GM18907 (cell line): ENCODE data around the gene FBXO31.

Experiments used
- ATAC-seq: cut with Tn5 transposase; IDR thresholded peaks from one replicate; pipeline ENCODE4 v1.9.1; 2021; ENCODE audit warnings: mild to moderate bottlenecking, moderate library complexity; ENCODE audit not compliant: unreplicated experiment

Gene FBXO31

GRCh38 chr16:87316923-87317749, 66.4 kb downstream of the FBXO31 start, which contains the start of gene C16orf95:
C16orf95 (minus strand) TSS chr16:87317392; CDS start chr16:87317242, 150 bp downstream.
- ATAC-seq = peak; percentile 88

GRCh38 chr16:87316450-87316922, 67.1 kb downstream of the FBXO31 start:
- ATAC-seq = no peak

GRCh38 chr16:87314990-87315420, 68.6 kb downstream of the FBXO31 start:
- no peak for ATAC-seq

GRCh38 chr16:87312008-87312407, 71.6 kb downstream of the FBXO31 start:
- ATAC-seq = no peak

- no peak for ATAC-seq
These were observed 72.2 kb downstream of the FBXO31 start for GRCh38 chr16:87311387-87311786.

DNA sequence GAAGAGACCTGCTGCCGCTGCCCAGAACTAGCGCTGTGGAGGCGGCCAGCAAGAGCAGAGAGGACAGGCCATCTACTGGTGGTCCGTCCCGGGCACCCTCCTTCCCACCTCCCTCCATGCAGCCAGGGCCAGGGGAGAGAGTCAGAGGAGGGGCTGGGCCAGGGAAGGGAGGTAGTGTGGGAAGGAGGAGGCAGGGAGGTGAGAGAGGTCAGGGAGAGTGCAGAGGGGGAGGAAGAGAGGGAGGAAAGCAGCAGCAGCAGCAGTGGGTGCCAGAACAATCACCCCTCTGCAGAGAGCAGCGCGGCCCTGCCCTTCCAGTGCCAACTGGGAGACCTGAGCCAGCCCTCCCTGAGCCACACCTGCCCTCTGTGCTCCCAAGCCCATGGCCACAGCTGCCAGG, 73.0 kb downstream of the FBXO31 start:
- no peak for ATAC-seq

DNA sequence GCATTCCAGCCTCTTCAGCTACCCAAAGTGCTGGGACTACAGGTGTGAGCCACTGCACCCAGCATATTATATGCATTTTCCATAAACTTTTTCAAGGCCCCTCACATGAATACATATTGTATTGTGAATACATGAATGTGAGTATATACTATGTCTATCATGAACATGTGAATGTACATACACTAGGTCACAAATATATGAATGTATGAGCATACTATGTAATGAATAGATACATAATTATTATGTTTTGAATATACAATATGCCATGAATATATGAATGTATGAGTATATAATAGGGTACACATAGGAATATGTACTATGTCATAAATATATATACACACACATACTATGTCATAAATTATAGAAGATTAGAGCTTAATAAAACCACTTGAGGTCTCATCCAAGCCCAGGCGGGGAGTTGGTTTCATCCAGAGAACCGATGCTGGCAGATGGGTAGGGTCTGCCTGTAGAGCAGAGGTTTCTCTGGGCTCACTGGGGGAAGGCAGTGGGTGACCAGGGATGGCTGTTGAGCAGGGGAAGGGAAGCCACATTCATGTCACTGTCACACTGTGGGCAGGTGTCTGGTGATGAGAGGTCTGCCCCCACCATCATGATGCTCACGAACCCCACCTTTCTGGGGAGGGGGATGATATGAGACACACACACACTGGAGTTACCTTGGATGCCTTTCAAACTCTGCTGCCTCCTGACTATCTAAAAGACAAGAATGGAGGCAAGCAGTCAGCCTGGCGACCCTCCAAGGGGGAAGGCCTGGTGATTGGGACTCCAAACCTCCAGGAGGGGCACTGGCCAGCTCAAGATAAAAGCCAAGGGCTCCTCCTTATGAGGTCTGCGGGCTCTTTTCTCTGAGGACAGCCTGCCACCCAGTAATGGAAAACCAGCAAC, 73.7 kb downstream of the FBXO31 start:
- ATAC-seq = no peak

DNA sequence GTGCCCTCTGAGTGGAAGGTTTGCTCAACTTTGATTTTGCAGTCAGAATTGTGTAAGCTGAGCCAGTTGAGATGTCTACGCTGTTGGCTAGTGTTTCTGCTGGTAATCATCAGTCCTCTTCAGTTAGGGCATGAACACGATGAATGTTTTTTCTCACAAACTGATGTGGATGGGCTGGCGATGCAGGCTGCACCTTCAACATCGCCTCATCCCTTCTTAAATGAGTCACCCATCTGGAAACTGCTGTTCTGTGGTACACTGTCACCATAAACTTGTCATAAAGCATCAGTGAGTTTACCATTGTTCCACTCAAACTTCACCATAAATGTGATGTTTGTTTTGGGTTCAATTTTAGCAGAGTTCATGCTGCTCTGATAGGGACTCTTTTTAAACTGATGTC, 74.8 kb downstream of the FBXO31 start:
- no peak for ATAC-seq

GRCh38 chr16:87306516-87306915, 77.1 kb downstream of the FBXO31 start:
- no peak for ATAC-seq

DNA sequence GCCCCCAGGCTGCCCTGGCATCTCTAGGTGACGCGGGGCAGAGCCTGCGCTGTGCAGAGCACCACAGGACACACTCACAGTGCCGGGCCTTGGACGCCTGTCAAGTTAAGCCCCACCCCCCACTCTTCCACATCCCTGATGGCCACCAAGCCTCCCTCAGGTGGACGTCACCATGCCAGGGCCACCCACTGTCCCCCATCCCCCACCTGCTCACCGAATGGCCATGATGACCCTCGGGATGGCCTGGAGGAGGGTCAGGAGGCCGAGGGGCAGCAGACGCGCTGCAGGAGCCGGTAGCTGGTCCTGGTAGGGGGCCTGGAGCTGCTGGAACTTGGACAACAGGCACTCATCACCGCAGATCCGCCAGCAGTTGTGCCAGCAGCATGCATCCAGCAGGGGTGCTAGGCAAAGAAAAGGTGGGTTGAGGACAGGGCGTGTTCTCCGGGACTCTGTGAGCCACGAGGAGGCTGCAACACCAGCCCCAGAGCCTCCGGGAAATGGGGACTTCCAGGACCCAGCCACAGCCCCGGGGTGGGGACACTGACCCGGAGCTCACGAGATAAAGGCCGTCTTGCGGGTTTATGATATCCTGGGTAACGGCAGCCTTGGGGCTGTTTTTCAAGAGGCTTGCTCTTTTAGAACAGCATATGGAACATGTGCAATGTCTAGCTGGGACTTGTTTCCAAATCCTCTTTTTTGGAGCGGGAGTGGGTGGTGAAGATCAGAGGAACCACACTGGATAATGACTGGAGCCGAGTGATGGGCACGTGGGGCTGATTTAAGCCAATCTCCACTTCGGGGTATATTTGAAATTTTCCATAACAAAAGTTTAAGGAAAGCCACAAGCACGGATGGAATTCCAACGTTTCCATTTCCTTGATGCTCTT, 77.8 kb downstream of the FBXO31 start:
- ATAC-seq = no peak

GRCh38 chr16:87304951-87305350, 78.6 kb downstream of the FBXO31 start:
- ATAC-seq = no peak

- no peak for ATAC-seq
These were observed 79.5 kb downstream of the FBXO31 start for GRCh38 chr16:87303962-87304521.

DNA sequence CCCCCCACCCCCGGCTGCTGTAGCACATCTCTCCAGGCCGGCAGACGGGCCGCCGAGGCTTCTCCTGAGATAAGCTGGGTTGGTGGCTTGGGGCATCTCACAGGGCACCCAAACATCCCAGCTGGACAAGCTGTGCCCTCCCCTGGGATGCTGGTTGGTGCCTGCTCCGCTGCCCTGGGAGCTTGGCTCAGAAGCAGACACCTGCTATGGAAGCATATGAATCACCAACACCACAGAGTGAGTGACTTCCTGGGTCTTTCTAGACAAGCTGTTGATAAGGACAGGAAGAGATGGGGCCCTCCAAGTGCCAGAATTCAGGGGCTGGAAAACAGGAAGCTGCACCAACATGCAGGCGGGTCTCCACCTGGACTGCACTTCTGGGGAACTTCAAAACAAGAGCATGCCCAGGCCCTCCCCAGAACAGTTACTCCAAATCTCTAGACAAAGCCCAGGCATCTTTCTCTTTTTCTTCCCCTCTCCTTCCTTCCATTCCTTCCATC, 80.1 kb downstream of the FBXO31 start:
- no peak for ATAC-seq

- ATAC-seq = no peak
These were observed 84.6 kb downstream of the FBXO31 start for GRCh38 chr16:87298857-87299465.

- no peak for ATAC-seq
These were observed 85.5 kb downstream of the FBXO31 start for GRCh38 chr16:87297918-87298631.

GRCh38 chr16:87297407-87297806, 86.2 kb downstream of the FBXO31 start:
- no peak for ATAC-seq

DNA sequence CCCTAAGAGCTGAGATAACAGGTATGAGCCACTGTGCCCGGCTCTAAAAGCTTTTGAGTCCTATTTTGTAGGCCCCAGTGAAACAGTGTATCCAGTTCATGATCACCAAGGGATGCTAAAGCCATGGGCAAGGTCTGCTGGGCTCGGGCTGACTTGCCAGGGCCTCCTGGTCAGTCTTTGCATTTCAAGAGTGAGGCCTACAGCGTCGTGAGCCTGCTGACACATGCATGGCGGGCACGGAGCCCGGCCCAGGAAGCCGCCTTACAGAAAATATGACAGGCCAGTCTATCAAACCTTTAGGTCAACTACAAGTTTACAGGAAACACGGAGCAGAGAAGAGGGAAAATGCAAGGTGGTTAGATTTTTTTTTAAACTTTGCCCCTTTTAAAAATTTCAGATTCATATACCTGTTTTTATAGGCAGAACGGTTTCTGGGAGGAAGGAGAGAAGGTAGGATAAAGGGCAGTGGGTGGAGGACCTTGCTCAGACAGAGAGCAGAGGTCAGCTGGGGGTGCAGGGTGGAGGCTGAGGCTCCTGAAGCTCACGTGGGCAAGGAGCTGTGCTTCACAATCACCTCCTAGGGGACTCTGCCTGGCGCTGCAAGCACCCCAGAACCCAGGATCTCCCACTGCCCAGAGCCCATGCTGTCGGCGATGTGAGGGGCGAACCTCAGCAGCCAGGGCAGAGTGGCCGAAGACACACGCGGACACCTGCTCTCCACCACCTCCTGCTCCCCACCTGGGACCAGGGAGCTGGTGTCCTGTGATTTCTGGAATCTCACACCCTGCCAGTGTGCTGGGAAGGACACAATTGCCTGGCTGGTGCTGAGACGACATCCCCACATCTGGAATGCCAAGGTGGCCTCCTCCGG, 87.7 kb downstream of the FBXO31 start:
- ATAC-seq = no peak

DNA sequence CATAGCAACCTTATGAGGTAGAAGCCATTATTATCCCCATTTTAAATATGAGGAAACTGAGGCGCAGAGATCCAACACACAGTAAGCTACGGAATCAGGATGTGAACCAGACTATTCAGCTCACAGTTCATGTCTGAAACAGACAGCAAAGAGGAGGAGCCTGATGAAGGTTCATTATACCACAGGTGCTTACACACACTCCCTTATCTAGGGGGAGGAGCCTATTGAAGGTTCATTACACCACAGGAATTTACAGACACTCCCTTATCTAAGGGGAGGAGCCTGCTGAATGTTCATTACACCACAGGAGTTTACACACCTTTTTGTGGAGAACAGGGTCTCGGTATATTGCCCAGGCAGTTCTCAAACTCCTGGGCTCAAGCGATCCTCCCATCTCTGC, 88.3 kb downstream of the FBXO31 start:
- no peak for ATAC-seq
